ENCODE measurements around the gene TEX12.

- TF ChIP-seq, protein P1, sequence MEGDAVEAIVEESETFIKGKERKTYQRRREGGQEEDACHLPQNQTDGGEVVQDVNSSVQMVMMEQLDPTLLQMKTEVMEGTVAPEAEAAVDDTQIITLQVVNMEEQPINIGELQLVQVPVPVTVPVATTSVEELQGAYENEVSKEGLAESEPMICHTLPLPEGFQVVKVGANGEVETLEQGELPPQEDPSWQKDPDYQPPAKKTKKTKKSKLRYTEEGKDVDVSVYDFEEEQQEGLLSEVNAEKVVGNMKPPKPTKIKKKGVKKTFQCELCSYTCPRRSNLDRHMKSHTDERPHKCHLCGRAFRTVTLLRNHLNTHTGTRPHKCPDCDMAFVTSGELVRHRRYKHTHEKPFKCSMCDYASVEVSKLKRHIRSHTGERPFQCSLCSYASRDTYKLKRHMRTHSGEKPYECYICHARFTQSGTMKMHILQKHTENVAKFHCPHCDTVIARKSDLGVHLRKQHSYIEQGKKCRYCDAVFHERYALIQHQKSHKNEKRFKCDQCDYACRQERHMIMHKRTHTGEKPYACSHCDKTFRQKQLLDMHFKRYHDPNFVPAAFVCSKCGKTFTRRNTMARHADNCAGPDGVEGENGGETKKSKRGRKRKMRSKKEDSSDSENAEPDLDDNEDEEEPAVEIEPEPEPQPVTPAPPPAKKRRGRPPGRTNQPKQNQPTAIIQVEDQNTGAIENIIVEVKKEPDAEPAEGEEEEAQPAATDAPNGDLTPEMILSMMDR (IDR thresholded peaks at IDR 0.05) = no peak
- TF ChIP-seq POLR2AphosphoS5 (IDR thresholded peaks at IDR 0.05) (no peak), POLR2A (IDR thresholded peaks at IDR 0.05) (no peak), EP300 (IDR thresholded peaks at IDR 0.05) (no peak)
Observed at GRCh38 chr11:112134473-112134872, 32.7 kb upstream of the TEX12 start.
